LNCAP (cell line): ENCODE measurements around the gene PCSK7.

ENCODE experiments used
- TF ChIP-seq, protein P1 (sequence below): fragments of 450-650 bp; IDR thresholded peaks from 2 replicates; pipeline ENCODE4 v1.5.1; 2017; ENCODE audit warnings: mild to moderate bottlenecking

PCSK7 gene

GRCh38 chr11:117186431-117186761 is 45.5 kb downstream of the PCSK7 start:
- TF ChIP-seq, protein P1, sequence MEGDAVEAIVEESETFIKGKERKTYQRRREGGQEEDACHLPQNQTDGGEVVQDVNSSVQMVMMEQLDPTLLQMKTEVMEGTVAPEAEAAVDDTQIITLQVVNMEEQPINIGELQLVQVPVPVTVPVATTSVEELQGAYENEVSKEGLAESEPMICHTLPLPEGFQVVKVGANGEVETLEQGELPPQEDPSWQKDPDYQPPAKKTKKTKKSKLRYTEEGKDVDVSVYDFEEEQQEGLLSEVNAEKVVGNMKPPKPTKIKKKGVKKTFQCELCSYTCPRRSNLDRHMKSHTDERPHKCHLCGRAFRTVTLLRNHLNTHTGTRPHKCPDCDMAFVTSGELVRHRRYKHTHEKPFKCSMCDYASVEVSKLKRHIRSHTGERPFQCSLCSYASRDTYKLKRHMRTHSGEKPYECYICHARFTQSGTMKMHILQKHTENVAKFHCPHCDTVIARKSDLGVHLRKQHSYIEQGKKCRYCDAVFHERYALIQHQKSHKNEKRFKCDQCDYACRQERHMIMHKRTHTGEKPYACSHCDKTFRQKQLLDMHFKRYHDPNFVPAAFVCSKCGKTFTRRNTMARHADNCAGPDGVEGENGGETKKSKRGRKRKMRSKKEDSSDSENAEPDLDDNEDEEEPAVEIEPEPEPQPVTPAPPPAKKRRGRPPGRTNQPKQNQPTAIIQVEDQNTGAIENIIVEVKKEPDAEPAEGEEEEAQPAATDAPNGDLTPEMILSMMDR, result no peak

GRCh38 chr11:117185736-117186430 is 46.0 kb downstream of the PCSK7 start:
- TF ChIP-seq, protein P1, result no peak

GRCh38 chr11:117183724-117184349 is 48.0 kb downstream of the PCSK7 start:
- TF ChIP-seq, protein P1, result no peak

DNA sequence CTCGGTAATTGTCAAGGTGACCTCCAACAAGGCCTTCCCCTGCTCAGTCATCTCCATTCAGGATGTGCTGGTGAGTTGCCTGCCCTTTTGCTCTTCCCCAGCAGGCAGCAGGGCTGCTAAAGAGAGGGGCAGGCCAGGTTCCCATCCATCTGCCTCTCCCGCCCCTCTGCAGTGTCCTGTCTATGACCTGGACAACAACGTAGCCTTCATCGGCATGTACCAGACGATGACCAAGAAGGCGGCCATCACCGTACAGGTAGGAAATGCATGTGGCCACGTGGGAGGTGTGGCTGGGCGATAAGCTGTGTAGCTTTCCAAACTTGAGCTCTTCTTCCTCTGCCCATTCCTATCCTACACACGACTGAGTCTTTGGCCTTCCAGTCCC is 49.3 kb downstream of the PCSK7 start:
- TF ChIP-seq, protein P1, result no peak

GRCh38 chr11:117181586-117182550 is 50.0 kb downstream of the PCSK7 start:
- TF ChIP-seq, protein P1, result no peak

DNA sequence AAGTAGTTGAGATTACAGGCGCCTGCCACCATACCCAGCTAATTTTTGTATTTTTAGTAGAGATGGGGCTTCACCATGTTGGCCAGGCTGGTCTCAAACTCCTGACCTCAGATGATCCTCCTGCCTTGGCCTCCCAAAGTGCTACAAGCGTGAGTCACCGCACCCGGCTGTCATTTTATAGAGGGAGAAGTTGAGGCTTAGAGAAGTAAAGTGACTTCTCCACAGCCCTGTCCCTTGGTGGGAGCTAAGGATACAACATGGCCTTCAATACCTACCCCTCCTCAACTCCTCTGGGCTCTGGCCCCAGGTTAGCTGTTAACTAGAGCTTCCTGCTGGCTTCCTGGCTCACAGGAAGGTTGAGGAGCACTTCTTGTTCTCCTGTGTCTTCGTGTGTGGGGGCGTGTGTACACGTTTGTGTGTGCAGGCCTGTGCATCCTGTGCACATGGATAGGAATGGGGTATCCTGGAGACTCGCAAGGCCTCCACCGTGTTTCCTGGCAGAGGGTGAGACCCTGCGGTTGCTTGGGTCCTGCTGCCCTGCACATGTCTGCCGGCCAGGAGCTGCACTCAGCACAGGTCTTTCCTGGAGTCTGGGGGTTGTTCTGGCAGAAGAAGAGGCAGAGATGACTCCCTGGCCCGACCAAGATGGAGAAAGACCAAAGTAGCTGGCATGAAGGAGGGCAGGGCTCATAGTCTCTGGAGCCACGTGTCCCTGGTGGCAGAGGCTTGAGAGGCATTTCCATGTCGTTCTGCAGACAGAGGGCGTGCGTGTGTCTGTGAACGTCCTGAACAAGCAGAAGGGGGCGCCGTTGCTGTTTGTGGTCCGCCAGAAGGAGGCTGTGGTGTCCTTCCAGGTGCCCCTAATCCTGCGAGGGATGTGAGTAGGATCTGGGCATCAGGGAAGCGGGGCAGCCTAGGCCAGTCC is 51.0 kb downstream of the PCSK7 start:
- TF ChIP-seq, protein P1, result no peak

DNA sequence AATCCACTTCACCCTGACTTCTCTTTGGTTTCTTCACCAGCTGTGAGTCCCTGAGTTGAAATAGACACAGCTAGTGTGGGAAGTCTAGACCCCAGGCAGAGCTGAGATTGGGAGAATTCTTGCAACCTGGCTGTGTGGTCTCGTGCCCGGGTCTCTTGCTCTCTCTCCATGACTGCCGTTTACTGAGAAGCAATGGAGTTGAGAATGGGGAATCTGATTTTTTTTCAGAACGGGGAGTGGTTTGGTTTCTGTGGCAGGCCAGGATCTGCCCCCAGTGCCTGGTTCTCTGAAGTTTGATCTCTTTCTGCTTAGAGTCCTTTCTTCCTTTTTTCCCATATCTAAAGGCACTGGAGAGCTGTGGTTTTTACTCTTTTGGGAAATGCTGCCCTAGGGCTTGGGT is 51.9 kb downstream of the PCSK7 start:
- TF ChIP-seq, protein P1, result no peak
